Activated T-helper 1 cell treated with anti-CD3 and anti-CD28 coated beads, Interleukin-2, amount 50 U/mL, for 16 hours (primary cell): ENCODE data around the gene ADH6.
"Not testable (repeated sequence)": the region's sequence is repeated elsewhere in the genome, so short reads cannot be mapped to it uniquely, and the experiment has no call there.

Source experiments
- DNase-seq, 2 donors: peaks; one replicate each; pipeline ENCODE4 v3.0.0-alpha.2; 2020; ENCODE audit warnings: low read depth in 1 of 2, low spot score in 1 of 2

The ADH6 gene

DNA sequence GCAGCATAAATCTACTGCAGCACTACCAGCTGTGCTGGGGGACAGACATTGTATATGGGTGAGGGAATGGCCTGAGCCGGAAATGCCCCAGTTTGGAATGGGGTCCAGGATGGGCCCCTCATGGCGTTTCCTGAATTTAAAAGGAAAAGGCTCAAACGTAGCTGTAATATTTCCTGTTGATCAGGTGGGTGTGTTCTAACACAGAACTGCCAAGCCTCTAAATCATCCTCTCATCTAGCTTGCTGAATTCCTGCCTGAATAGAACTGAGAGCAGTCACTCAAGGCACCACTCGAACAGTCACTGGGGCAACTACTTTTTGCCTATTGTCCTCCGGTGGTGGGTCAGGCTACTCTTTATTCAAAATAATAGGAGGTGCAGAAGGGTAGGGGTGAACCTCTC is 28.7 kb downstream of the ADH6 start:
- DNase-seq = no peak

GRCh38 chr4:99189900-99190299 is 29.1 kb downstream of the ADH6 start:
- DNase-seq = not testable (repeated sequence)

DNA sequence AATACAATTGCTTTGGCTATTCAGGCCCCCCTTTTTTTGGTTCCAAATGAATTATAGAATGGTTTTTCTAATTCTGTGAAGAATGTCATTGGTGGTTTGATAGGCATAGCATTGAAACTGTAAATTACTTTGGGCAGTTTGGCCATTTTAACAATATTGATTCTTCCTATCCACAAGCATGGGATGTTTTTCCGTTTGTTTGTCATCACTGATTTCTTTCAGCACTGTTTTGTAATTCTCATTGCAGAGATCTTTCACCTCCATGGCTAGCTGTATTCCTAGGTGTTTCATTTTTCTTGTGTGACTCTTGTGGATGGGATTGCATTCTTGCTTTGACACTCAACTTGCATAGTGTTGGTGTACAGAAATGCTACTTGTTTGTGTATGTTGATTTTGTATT is 33.0 kb downstream of the ADH6 start:
- no peak for DNase-seq

- DNase-seq = no peak
Observed at GRCh38 chr4:99185581-99185980, 33.5 kb downstream of the ADH6 start.

DNA sequence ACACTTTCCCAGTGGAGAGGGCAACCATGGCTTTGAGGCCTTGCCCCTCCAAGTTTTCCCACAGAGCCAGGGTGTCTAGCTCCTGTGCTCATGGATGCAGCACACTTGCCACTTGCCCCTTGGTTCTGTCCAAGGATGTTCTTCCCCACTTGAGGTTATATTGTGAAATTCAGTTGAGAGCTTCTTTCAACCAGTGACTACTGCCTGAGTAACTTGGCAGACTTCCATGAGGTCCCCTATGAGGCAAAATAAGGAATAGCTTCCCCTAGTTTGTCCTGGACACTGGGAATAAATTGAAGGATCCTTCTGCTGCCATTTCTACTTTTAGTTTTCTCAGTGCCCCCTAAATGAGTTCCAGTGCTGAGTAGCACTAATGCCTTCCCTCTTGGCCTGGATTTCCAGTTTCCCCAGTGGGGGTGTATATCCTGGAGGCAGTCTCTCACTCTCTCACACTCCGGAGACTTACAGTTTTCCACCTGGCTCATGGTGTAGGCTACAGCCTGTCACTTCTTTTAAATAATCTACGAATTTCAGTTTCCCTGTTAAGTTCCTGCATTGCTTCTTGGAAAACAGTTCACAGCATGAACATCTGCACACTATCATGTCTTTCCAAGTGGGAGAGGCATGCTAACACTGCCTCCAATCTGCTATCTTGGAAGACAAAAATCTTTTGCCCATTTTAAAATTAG is 38.5 kb downstream of the ADH6 start:
- DNase-seq = no peak

GRCh38 chr4:99179626-99180025 is 39.4 kb downstream of the ADH6 start:
- no peak for DNase-seq

DNA sequence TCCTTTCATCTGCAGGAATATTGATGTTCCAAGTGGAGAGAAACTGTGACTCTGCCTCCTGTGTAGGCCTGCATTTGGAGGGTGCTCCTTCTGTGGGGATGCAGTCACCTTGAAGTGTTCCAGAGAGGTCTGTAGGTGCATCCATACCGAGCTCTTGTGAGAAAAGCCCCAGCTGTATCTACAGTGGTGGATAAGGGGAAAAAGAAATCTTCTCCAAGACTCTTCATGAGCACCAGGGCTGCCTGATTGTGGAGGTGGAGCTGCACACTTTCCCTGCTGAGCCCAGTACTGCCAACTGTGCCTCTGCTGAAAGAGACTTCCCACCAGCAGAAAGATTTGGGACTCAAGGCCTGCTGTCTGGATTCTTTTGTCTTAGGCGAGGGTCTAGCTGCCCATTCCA is 39.9 kb downstream of the ADH6 start:
- DNase-seq = no peak

DNA sequence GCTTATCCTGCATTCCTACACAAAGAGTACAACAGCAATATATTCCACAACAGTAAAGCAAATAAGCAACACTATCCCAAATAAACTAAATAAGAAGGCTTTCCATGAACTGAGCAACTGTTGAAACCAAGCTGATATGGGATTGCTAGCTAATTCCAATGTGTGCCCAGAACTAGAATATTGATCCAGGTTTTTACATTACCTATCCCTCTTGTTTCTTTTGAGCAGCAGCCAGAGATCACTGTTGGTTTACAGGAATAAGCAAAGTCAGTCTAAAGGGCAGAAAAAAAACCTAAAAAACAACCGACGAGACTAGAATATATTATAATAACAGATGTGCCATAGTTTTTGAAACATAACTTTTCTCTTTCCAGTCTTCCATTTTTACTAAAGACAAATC is 52.5 kb downstream of the ADH6 start:
- no peak for DNase-seq

- no peak for DNase-seq
Observed at GRCh38 chr4:99165978-99166377, 53.1 kb downstream of the ADH6 start.

- DNase-seq = no peak
Observed at GRCh38 chr4:99161373-99162099, 57.5 kb downstream of the ADH6 start.

DNA sequence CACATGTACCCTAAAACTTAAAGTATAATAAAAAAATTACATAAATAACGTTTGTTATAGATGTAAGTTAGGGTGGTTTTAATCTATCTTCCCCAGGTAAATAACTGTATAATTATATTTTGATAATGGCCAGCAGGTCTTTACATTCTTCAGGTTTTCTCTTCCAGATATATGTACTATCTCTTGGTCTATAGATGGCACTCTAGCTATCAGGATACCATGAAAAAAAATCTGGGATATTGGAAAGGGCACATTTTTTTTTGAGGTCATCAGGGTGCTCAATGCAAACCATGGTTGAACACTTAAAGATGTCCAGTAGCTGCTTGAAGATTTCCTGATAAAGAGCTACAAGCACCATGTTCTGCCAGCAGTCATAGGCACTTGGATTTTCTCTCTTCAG is 59.3 kb downstream of the ADH6 start:
- no peak for DNase-seq

GRCh38 chr4:99157478-99157935 is 61.5 kb downstream of the ADH6 start:
- no peak for DNase-seq

GRCh38 chr4:99156992-99157391 is 62.1 kb downstream of the ADH6 start:
- no peak for DNase-seq

DNA sequence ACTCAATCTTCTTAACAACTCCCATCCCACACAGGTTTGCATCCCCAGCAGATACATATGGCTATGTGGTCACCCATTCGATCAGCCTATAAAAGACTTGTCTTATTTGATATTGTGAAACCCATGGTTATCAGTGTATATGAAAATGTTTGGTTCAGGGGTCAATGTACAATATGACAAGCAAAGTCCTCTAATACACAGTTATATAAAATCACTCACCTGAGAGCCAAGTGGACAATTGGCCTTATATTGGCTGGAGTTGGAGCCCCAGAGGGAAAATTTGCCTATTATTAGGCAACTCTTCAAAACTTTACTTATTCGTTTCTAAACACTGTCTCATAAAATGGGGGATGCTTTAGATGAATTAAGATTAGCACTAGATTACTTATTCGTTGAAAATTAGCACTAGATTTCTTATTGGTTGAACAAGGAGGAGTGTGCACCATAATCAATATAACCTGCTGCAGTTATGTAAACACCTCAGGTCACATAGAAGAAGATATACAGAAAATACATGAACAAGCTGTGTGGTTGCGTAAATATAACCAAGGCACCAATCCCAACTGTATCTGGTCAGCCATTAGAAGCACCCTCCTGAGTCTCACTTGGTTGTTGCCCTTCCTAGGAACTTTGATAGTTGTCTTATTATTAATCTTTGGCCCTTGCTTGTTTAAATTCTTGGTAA is 64.2 kb downstream of the ADH6 start:
- DNase-seq = no peak
